ENCODE measurements around the gene CD36.

CD36 gene

GRCh38 chr7:80600046-80600445, 38.4 kb upstream of the CD36 start:
- TF ChIP-seq CTCF (IDR thresholded peaks at IDR 0.05; ENCODE audit: insufficient read depth, low read length, missing control alignments): no peak
- no peak for DNase-seq (ENCODE audit: low read depth, low spot score)
- POLR2A ChIA-PET: no interaction called here
- CTCF ChIA-PET: interaction anchor here (1.5 kb wide), 1 partner anchor 16 kb away, joined by 4 read pairs; no protein-coding TSS in a partner anchor
- H3K4me3 ChIP-seq (ENCODE audit: low read depth, low read length): no peak overlapping the region

- TF ChIP-seq CTCF (IDR thresholded peaks at IDR 0.05; ENCODE audit: insufficient read depth, low read length, missing control alignments): no peak
- no peak overlapping the region for H3K4me3 ChIP-seq (ENCODE audit: low read depth, low read length)
- POLR2A ChIA-PET: no interaction called here
- DNase-seq (ENCODE audit: low read depth, low spot score): no peak
- CTCF ChIA-PET: no interaction called here
Observed at GRCh38 chr7:80601999-80602398, 36.4 kb upstream of the CD36 start.

- ChIA-PET POLR2A (no interaction called here), CTCF (no interaction called here)
- DNase-seq (ENCODE audit: low read depth, low spot score): no peak
- no peak for TF ChIP-seq CTCF (IDR thresholded peaks at IDR 0.05; ENCODE audit: insufficient read depth, low read length, missing control alignments)
- no peak overlapping the region for H3K4me3 ChIP-seq (ENCODE audit: low read depth, low read length)
Observed at GRCh38 chr7:80603940-80604339, 34.5 kb upstream of the CD36 start.

- no peak for TF ChIP-seq CTCF (IDR thresholded peaks at IDR 0.05; ENCODE audit: insufficient read depth, low read length, missing control alignments)
- ChIA-PET POLR2A (no interaction called here), CTCF (no interaction called here)
- no peak overlapping the region for H3K4me3 ChIP-seq (ENCODE audit: low read depth, low read length)
- no peak for DNase-seq (ENCODE audit: low read depth, low spot score)
Observed at GRCh38 chr7:80604436-80604835, 34.0 kb upstream of the CD36 start.

GRCh38 chr7:80607136-80607535, 31.3 kb upstream of the CD36 start:
- TF ChIP-seq CTCF (IDR thresholded peaks at IDR 0.05; ENCODE audit: insufficient read depth, low read length, missing control alignments): no peak
- POLR2A ChIA-PET: no interaction called here
- no peak for DNase-seq (ENCODE audit: low read depth, low spot score)
- CTCF ChIA-PET: no interaction called here
- H3K4me3 ChIP-seq (ENCODE audit: low read depth, low read length): no peak overlapping the region

GRCh38 chr7:80608336-80608735, 30.1 kb upstream of the CD36 start:
- ChIA-PET POLR2A (interaction anchor here (1.3 kb wide), 1 partner anchor 21 kb away, joined by 3 read pairs; no protein-coding TSS in a partner anchor), CTCF (interaction anchor here (1.2 kb wide), 1 partner anchor 10 kb away, joined by 4 read pairs; no protein-coding TSS in a partner anchor)
- H3K4me3 ChIP-seq (ENCODE audit: low read depth, low read length): no peak overlapping the region
- TF ChIP-seq CTCF (IDR thresholded peaks at IDR 0.05; ENCODE audit: insufficient read depth, low read length, missing control alignments): no peak
- no peak for DNase-seq (ENCODE audit: low read depth, low spot score)
